HG03066 (cell line): ENCODE data around the gene TSC2.
A peak's percentile ranks its signal among the peaks of the same experiment; 100 is the strongest.
"Not testable (repeated sequence)": the region's sequence is repeated elsewhere in the genome, so short reads cannot be mapped to it uniquely, and the experiment has no call there.

Experiments used
- ATAC-seq: cut with Tn5 transposase; IDR thresholded peaks from one replicate; pipeline ENCODE4 v1.9.1; 2021; ENCODE audit warnings: low read depth; ENCODE audit not compliant: unreplicated experiment

TSC2 gene

DNA sequence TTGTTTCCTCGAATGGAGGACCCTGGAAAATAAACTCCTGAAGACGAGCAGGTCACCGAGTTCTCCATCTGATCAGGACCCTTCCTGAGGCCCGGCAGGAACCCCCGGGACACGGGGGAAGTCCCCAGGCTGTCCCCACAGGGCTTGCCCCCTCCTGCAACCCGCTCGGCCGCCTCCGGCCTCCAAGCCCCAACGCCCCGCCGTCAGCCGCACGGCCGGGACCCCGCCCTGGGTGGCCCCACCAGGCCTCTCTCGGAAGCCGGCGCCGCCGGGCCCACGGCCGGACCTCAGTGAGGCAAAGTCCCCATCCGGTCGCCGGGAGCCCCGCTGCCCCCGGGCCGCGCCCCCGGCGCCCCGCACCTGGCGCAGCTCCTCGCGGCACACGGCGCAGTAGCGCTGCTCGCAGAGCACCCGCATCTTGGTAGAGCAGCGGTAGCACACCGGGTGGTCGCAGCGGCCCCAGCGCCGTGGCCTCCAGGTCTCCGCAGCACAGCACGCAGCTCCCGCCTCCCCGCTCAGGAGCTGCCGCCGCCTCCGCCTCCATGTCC, 38.5 kb upstream of the TSC2 start:
- peak; percentile 16 for ATAC-seq

DNA sequence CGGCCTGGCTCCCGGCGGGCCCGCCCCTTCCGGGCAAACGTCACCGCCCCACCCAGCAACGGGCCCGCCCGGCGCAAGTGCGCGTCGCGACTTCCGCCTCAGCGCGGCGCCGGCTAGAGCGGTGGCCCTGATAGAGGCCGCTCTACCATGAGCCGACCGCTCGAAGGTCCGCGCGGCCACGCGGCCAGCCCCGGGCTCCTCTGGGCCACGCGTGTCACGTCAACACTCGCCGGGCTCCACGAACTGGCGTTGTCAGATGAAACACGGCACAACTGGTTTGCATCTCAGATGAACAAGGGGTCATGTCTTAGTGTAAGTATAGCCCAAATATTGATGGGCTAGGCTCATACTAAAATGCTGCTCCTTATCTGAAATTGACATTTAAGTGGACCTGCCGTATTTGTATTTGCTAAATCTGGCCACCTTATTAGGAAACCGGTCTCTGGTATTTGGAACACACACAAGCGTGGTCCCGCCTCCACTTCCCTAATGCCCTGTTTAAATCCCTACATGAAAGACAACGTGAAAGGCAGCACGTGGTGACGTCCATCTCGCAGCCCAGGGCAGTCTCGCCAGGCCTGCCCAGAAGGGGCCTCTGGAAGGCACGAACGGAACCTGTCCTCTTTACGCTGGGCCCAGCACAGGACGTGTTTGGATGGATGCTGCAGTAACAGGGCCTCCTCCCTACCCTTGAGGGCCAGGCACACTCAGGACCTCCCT, 37.8 kb upstream of the TSC2 start, which contains the start of gene ZNF598:
ZNF598 (minus strand) TSS at position 31 of the 720 bp plus-strand sequence.
- peak; percentile 75 for ATAC-seq

DNA sequence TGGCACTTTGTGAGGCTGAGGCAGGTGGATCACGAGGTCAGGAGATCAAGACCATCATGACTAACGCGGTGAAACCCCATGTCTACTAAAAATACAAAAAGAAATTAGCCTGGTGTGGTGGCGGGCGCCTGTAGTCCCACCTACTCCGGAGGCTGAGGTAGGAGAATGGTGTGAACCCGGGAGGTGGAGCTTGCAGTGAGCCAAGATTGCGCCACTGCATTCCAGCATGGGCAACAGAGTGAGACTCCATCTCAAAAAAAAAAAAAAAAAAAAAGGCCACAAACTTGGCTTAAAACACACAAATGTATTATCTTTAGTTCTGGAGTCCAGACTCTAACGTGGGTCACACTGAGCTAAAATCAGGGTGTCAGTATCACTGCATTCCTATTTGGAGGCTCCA, 36.1 kb upstream of the TSC2 start:
- ATAC-seq = not testable (repeated sequence)

DNA sequence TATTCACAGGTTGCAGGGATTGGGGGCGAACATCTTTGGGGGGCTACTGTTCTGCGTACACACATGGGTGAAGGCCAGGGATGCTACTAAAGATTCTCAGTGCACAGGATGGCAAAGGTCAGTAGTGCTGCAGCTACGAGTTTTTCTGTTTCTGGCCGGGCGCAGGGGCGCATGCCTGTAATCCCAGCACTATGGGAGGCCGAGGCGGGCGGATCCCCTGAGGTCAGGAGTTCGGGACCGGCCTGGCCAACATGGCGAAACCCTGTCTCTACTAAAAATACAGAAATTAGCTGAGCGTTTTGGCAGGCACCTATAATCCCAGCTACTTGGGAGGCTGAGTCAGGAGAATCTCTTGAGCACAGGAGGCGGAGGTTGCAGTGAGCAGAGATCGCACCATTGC, 34.3 kb upstream of the TSC2 start:
- ATAC-seq = no peak

DNA sequence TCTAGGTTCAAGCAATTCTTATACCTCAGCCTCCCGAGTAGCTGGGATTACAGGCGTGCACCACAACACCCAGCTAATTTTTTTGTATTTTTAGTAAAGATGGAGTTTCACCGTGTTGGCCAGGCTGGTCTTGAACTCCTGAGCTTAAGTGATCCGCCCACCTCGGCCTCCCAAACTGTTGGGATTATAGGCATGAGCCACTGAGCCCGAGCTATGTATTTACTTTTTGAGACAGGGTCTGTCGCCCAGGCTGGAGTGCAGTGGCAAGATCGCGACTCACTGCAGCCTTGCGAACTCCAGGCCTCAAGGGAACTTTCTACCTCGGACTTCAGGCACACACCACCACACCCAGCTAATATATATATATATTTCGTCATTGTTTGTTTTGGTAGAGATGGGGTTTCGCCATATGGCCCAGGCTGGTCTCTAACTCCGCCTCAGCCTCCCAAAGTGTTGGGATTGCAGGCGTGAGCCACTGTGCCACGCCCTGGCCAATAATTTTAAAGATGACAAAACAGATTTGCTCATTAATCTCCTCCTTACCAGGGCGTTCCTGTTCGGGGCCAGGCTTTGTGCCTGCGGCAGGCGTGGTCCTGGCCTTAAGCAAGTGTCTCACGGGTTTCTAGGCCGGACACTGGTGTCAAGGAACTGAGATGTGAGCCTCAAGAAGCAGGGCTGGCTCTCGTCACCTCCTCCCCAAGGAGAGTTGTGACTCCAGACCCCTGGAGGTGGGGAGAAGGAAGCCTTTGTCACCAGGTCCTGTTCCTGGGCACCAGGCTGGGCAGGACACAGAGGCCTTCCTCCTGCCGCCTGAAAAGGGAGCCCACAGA, 32.5 kb upstream of the TSC2 start:
- ATAC-seq = no peak

DNA sequence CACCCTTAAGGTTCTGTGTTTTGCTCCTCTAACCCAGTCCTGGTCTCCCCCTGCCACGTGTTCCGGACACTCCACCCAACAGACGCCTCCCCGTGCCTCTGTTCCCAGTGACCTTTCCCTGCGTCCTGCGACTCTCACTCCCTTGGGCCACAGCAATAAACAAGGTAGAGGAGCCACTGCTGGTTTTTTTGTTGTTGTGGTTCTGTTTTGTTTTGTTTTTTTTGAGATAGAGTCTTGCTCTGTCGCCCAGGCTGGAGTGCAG, 31.9 kb upstream of the TSC2 start:
- ATAC-seq = no peak

DNA sequence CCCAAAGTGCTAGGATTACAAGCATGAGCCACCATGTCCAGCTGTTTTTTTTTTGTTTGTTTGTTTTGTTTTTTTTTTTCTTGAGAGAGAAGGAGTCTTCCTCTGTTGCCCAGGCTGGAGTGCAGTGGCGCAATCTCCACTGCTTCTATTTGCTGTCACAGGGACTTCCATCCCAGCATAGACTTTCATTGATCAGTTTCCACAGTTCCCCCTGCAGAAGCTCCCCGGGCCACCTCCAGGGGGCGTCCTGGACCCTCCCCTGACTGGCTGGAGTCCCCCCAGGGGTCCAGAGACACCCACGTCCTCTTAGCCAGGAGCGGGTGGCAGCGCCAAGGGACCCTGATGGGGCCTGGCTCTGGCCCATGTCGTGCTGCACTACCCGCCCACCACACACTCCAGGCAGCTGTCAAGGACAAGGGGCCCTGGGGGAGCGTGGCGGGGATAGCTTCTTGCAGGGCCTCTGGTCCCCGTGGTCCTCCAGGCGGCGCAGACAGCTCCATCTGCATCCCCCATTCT, 31.3 kb upstream of the TSC2 start:
- ATAC-seq = no peak

DNA sequence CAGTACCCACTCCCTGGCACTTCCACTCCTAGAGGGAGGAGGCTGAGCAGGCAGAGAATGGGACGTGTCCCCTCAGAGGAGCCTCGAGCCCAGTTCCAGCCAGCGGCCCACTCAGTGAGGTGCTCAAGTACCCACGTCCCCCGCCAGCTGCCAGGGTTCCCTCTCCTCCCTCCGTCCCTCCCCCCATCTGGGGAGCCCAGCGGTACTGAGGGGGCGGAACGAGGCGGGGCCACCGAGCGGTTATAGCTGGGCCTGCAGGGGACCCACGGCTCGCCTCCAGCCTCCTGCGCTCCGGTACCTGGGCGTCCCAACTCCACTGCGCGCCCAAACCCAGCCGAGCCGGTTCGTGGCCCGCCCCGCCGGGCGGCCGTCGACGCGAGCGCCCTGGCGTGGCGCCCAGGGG, 28.3 kb upstream of the TSC2 start, which contains the start of gene NPW:
NPW (plus strand) TSS at position 268 of the 403 bp plus-strand sequence.
- no peak for ATAC-seq

DNA sequence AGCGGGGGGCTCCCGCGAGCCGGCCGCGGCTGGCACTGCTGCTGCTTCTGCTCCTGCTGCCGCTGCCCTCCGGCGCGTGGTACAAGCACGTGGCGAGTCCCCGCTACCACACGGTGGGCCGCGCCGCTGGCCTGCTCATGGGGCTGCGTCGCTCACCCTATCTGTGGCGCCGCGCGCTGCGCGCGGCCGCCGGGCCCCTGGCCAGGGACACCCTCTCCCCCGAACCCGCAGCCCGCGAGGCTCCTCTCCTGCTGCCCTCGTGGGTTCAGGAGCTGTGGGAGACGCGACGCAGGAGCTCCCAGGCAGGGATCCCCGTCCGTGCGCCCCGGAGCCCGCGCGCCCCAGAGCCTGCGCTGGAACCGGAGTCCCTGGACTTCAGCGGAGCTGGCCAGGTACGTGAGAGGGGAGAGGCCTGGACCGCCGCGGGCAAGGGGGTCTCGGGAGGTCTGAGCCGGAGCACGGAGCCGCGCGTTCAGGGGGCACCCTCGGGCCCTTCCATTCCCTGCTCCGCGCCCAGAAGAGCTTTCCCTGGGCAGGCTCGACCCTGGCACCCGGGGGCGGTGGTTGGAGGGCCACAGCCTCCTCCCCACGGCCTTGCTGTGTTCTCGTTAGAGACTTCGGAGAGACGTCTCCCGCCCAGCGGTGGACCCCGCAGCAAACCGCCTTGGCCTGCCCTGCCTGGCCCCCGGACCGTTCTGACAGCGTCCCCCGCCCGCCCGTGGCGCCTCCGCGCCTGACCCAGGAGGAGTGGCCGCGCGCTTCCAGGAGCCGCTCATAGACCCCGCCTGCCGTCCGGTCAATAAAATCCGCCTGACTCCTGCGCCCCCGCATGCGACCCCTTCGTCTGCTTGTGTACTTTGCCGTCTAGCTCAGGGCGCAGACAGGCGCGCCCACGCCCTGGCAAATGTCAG, 27.6 kb upstream of the TSC2 start:
- ATAC-seq = no peak

DNA sequence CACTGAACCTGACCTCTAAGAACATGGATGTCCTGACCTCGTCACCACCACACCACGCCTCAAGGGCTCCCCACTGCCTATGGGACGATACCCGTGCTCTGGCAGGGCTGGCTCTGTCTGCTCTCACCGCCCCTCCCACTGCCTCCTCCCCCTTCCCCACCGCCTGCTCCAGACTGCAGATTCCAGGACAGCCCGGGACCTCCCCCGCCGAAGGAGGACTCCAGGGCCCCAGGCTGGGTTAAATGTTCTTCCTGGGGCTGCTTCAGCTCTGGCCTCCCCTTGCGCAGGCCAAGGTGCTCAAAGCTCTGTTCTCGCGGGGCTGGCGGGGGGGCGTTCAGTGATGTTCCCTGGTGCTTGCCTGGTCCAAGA, 25.1 kb upstream of the TSC2 start:
- peak; percentile 18 for ATAC-seq

DNA sequence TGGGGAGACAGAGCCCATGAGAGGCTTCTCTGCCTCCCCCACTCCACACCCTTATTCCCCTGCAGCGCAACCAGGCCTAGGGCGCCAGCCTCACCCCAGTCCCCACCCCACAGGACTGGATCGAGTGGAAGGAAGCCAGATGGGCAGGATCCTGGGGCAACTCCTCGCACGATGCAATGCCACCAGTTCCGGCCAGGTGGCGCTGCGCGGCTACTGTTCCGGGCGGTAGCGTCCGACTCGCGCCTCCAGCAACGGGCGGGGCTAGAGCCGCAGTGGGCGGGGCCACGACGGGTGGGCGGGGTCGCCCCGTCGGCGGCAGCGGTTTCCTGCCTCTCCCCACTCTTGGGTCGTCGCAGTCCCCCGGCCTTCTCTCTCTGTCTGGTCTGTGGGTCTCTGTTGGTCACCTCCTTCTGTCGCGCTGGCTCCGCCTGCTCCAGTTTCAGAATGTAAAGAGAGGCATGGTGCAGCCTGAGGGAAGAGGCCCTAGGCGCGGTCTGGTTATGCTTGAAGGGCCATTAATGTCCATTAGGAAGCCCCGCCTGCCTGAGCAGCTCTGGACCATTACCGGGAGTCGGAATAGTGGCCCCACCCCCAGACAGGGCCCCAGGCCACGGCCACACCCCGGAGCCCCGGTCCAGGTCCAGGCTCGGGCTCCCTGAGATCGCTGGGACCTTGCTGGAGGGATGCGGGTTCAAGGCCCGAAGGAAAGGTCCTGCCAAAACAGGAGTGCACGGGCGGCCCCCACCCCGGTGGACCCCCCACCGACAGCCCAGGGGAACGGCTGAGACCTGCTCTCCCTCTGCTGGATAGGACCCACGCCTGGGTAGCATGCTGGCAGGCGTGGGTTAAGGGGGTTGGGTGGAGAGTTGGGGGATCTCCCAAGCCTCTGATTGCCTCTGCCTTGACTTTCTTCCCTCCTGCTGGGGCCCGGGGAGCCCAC, 24.4 kb upstream of the TSC2 start:
- peak; percentile 63 for ATAC-seq

DNA sequence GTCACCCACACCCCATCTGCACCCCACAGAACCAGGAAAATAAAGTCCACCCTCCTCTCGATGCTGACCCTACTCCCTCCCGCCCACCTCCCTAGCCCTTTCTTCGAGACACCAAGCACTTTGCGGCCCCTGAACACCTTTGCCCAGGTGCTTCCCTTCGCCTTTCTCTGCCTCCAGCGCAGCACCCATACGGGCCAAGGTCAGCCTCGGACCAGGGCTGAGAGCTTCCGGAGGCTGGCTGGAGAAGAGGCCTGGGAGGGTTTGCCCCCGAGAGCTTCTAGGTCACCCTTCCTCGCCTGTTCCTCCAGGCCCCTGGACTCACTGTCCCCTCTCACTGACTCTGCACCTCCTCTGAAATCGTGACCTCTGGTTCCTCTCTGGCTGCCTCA, 23.8 kb upstream of the TSC2 start:
- no peak for ATAC-seq

DNA sequence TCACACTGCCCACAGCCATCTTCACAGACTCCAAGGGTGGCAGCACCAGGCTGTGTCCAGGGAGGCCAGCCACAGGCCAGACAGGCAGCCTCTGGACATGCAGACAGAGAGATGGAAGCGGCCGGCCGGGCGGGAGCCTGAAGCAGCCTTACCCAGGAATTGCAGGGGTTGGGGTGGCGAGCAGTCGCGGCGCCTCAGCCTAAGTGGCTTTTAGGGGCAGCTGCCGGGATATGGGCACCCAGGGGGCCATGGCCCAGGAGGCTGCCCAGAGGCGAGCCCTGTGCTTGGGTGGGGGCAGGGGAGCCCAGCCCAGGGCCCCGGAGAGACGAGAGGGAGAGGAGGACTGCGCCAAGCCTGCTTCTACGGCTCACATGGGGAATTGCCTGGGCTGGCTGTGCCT, 22.5 kb upstream of the TSC2 start:
- no peak for ATAC-seq

DNA sequence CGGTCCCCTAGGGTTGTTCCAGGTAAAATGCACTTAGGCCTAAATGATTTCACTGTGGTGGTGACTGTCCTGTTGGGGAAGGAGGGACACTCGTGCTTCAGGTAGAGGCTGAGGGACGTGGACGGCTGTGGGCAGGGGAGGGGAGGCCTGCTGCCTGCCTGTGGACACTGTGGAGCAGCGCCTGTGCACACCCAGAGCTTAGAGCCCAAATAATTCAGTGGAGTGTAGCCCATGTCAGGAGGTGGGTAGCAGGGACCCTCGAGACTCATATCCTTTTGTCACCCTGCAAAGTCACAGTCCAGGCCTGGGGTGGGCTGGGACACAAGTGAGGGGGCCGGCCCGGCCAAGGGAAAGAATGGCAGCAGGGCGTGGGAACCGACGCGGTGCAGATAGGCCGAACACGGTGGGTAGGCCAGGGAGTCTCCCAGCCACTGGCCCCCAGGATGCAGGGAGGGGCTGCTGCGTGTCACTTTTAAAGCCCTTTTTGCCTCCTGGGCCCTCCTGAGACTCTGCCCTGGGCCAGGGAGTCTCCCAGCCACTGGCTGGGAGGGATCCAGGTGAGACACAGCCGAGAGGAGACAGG, 21.8 kb upstream of the TSC2 start:
- no peak for ATAC-seq

DNA sequence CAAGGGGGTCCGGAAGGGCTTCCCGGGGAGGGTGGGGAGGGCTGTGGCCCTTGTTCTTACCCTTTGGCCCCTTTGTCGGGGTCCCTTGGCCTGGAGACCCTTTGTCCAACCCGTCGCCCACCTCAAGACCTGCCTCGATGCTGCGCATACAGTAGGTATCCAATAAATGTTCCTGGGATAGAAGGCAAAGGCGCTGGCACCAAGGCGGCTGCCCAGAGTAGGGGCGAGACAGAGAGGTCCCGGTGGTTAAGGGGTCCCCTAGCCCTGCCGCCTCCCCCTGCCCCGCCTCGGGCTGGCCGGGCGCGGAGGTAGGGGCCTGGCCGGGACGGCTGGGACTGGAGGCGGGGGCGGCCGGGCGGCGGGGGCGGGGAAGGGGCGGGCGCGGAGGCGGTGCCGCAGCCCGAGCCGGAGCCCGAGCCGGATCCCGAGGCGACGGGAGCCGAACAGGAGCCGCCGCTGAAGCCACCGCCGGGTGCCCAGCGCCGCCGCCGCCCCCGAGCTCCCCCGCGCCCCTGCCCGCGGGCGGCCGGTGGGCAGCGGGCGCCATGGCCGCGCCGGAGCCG, 21.2 kb upstream of the TSC2 start, which contains the start of gene NHERF2:
NHERF2 (plus strand) TSS at position 442 of the 563 bp plus-strand sequence; CDS start at position 546, 104 bp downstream.
- no peak for ATAC-seq

DNA sequence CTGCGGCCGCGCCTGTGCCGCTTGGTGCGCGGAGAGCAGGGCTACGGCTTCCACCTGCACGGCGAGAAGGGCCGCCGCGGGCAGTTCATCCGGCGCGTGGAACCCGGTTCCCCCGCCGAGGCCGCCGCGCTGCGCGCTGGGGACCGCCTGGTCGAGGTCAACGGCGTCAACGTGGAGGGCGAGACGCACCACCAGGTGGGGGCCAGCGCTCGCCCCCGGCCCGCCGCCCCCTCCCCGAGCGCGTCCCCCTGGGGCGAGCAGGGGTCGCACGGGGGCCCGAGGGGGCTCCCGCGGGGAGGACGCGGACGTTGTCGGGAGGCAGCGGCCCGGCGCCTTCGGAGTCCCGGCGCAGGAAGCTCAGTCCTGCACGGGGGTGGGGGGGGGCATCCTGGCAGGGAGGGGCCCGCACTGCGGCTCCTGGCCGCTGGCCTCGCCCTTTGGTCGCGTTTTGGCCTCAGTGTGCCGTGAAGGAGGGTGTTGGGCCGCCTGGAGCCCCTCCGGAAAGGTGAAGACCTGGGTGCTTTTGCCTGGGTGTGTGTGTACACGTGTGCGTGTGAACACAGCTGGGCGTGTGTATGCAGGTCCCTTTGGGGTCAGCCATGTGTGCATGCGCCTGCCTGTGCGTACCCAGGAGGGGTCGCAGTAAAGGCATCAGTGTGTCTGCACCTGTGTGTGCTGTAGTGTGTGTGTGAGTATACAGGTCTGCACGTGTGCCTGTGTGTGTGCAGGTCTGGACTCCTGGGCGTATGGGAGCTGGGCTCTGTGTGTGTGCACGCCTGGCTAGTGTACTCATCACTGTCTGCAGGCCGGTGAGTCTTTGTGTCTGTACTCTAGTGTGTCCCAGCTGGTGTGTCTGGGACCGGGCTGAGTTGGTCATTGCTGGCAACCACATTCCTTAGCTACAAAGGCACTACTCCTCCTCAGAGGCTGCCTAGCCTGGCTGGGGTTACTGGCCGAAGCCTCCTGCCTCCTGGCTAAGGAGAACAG, 20.5 kb upstream of the TSC2 start:
- ATAC-seq = no peak

DNA sequence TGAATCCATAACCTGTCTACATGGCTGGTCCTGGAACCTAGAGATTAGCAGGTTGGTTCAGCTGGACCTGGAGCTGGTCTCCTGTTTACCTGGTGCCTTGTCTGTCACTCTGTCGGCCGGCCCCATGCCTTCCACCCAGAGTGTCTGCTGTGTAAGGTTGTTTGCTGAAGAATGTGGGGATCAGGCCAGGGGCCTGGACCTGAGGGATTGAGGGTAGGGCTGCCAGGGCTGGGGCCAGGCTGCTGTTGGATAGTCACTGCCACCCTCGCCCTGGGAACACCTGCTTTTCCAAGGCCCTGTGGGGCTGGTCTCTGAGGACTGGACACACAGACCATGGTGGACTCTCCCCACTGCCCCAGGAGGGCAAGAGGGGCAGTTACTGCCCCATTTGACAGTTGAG, 19.6 kb upstream of the TSC2 start:
- no peak for ATAC-seq
